ENCODE results near the gene FAF2. TPM values are rescaled to one million over a fixed set of nuclear protein-coding genes. Genes with fewer than 3 reads are reported as not detected.

Gene FAF2
- total RNA-seq, 2 experiments from 2014 or later: 29.9 to 38.7 TPM

DNA sequence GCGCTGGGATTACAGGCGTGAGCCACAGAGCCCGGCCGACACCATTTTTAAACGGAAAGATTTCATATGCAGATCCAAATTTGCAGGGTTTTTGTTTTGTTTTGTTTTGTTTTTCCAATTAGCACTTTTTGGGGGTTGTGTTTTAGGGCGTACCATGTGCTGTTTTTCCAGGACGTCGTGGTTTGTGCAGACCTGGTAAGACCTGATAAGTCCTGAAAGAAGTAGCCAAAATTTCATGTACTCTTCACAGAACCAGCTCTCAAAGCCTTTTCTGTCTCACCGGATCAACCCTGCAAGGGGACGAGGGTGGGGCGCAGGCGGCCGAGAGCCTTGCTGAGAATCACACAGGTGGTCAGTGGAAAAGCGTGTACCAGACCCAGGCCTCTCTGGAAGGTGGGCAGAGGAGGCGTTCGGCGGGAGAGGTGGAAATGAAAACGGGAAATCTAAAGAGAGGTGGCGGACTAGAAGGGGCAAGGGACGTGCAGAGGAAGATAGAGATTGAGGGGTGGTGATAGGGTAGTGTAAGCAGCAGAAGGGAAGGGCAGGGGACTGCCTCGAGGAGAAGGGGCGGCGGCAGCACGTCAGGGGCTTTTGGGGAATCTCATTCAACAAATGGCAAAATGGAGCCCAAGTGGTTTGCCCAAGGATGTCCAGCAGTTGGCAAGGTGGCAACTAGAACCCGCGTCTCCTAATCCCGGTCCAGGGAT, 1.1 kb upstream of the FAF2 start:
- peak; percentile 1 for ATAC-seq
- Mint-ChIP-seq H3K4me3 (peak overlapping the region; percentile 98), H3K27ac (peak overlapping the region; percentile 99)

DNA sequence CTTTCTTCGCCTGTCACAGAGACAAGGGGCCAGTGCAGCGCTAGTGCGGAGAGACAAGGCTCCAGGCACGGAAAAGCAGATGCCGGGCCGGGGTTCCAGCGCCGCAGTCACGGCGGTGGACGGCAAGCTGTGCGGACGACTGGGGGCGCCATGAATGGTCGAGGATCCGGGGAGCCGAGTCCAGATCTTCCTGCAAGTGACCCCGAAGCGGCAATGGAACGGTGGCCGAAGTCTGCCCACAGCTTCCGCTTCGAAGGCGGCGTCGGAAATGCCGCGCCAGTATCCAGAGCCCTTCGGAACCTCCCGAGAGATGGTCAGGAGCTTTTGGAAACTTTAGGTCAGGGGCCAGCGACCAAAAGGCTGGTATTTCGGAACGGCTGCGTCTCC, 601 bp upstream of the FAF2 start:
- H3K27ac Mint-ChIP-seq: peak overlapping the region; percentile 99
- no peak for DNase-seq
- CTCF ChIA-PET: interaction anchor here (0.7 to 4.7 kb wide), 21 partner anchors 8 to 201 kb away, joined by 3 to 30 read pairs (median 7); partner anchors contain the start of genes CLTB, HIGD2A, NOP16 and RNF44
- H3K4me1 Mint-ChIP-seq: peaks cover 32% of the 10 kb centered on the region
- peak overlapping the region; percentile 98 for H3K4me3 Mint-ChIP-seq
- H3K36me3 Mint-ChIP-seq: peaks cover 6% of the 10 kb centered on the region
- peaks cover 2% of the 10 kb centered on the region for H3K27me3 Mint-ChIP-seq
- no peaks in the 10 kb centered on the region for H3K9me3 Mint-ChIP-seq (ENCODE audit: low read depth)
- ATAC-seq: peak; percentile 26

More for the DNA sequence above, 1.1 kb upstream of the FAF2 start:
- Mint-ChIP-seq H3K9me3 (ENCODE audit: low read depth) (no peaks in the 10 kb centered on the region), H3K36me3 (peaks cover 4% of the 10 kb centered on the region), H3K4me1 (peaks cover 29% of the 10 kb centered on the region), H3K27me3 (peaks cover 5% of the 10 kb centered on the region)
- CTCF ChIA-PET: interaction anchor here (0.7 to 4.7 kb wide), 20 partner anchors 8 to 201 kb away, joined by 3 to 30 read pairs (median 8); partner anchors contain the start of genes CLTB, HIGD2A, NOP16 and RNF44
- DNase-seq: peak; percentile 50

DNA sequence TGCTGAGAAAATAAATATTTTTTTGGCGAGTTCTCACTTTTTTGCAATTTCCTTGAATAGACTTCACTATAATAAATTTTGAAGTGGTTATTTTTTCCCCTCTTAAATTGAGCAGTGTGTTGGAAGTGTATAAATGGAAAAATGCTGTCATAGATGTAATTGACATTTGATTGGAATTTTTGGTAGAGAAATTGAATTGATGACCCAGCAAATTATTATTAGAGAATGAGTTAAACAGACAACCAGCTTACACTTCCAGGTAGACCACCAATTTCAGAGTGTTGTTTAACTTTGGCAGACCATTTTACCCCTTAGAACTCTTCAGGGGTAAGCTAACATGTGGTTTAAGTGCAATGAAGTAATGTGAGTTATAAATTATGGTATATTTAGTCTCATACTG, 1.9 kb downstream of the FAF2 start:
- H3K9me3 Mint-ChIP-seq (ENCODE audit: low read depth): no peaks in the 10 kb centered on the region
- peaks cover 2% of the 10 kb centered on the region for H3K27me3 Mint-ChIP-seq
- H3K4me3 Mint-ChIP-seq: no peak overlapping the region
- CTCF ChIA-PET: interaction anchor here (0.7 to 4.7 kb wide), 3 partner anchors 32 to 93 kb away, joined by 3 to 20 read pairs (median 3); no protein-coding TSS in a partner anchor
- no peak overlapping the region for H3K27ac Mint-ChIP-seq
- peaks cover 15% of the 10 kb centered on the region for H3K36me3 Mint-ChIP-seq
- DNase-seq (no peak), ATAC-seq (no peak)
- H3K4me1 Mint-ChIP-seq: peaks cover 37% of the 10 kb centered on the region

DNA sequence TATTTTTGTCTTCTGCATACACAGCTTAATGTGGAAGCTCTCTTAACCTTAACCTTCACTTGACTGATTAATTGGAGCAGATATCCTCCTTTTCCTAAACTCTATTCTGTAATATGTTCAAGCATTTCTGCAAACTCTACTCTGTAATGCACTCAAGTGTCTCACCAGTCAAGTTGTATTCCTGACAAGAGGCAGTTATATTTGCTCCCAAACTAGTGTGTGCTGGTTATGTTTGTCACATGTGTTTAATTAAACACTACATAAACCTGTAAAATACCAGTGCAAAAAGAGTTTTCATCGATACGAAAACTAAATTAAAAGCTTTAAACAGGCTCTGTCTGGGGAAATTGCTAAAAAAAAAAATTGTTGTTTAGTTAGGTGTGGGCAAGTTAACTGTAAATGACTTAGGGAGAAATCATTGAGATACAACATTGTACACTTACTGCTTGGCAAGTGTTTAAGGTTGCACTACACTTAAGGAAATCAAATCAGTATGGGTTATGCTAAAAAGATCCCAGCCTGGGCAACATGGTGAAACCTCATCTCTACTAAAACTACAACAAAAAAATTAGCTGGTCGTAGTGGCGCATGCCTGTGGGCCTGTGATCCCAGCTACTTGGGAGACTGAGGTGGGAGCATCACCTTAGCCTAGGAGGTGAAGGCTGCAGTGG, 6.7 kb downstream of the FAF2 start:
- Mint-ChIP-seq H3K4me3 (no peak overlapping the region), H3K9me3 (ENCODE audit: low read depth) (no peaks in the 10 kb centered on the region), H3K27ac (no peak overlapping the region), H3K4me1 (peaks cover 29% of the 10 kb centered on the region), H3K36me3 (peaks cover 22% of the 10 kb centered on the region), H3K27me3 (no peaks in the 10 kb centered on the region)
- DNase-seq: no peak
- ATAC-seq: no peak
- CTCF ChIA-PET: interaction anchor here (0.7 kb wide), 1 partner anchor 637 kb away, joined by 3 read pairs; no protein-coding TSS in a partner anchor

DNA sequence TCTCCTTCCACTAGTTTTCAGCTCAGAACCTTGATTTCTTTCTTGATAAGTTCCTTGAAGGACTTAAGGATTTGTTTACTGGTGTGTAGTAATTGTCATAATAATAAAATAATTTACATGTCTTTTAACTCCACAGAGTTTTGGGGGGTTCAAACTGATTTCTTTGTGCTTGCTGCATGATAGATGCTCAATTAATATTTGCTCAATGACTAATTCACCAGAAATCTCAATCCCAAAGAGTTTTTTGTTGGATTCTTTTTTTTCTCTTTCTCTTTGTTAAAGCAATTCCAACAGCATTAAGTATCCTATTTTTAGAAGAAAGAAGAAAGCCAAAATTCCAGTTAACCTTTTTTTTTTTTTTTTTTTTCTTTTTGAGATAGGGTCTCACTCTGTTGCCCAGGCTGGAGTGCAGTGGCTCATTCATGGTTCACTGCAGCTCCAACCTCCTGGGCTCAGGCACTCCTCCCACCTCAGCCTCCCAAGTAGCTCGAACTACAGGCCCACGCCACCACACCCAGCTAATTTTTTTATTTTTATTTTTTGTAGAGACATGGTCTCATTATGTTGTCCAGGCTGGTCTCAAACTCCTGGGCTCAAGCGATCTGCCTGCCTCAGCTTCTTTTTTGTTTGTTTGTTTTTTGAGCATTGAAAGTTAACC, 10.8 kb downstream of the FAF2 start:
- CTCF ChIA-PET: no interaction called here
- DNase-seq: no peak
- Mint-ChIP-seq H3K27ac (no peak overlapping the region), H3K4me1 (peaks cover 16% of the 10 kb centered on the region), H3K4me3 (no peak overlapping the region), H3K36me3 (peaks cover 20% of the 10 kb centered on the region), H3K27me3 (no peaks in the 10 kb centered on the region), H3K9me3 (ENCODE audit: low read depth) (no peaks in the 10 kb centered on the region)
- ATAC-seq: no peak

DNA sequence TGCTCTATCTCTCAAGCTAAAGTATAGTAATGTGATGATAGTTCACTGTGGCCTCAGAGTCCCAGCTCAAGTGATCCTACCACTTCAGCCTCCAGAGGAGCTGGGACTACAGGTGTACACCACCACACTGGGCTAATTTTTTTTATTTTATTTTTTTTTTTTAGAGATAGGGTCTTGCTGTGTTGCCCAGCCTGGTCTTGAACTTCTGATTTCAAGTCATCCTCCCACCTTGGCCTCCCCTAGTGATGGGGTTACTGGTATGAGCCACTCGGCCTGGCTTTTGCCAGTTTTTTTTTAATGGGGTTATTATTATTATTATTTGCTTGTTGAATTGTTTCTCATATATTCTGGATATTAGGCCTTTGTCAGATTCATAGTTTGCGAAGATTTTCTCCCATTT, 13.2 kb downstream of the FAF2 start:
- H3K36me3 Mint-ChIP-seq: peaks cover 17% of the 10 kb centered on the region
- H3K9me3 Mint-ChIP-seq (ENCODE audit: low read depth): no peaks in the 10 kb centered on the region
- peaks cover 12% of the 10 kb centered on the region for H3K4me1 Mint-ChIP-seq
- no peaks in the 10 kb centered on the region for H3K27me3 Mint-ChIP-seq
- no peak overlapping the region for H3K27ac Mint-ChIP-seq
- ATAC-seq (no peak), DNase-seq (no peak)
- CTCF ChIA-PET: no interaction called here
- H3K4me3 Mint-ChIP-seq: no peak overlapping the region

DNA sequence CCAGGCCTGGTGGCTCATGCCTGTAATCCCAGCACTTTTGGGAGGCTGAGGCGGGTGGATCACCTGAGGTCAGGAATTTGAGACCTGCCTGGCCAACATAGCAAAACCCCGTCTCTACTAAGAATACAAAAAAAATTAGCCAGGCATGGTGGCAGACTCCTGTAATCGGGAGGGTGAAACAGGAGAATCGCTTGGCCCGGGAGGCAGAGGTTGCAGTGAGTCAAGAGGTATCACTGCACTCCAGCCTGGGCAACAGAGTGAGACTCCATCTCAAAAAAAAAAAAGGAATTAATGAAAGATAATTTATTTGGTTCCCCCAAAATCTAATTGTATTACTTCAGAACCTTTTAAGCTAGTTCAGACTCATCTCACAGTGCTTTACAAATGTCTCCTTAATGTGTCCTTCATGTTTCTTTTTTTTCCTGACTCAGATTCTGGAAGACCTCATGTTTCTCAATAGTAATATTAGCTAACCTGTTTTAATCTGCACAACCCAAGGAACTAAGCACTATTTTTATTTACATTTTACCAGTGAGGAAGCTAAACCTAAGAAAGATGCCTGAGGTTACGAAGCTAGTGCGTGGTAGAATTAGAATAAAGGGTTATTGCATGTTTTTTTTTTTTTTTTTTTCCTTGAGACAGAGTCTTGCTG, 15.1 kb downstream of the FAF2 start:
- no peak for ATAC-seq
- peaks cover 7% of the 10 kb centered on the region for H3K4me1 Mint-ChIP-seq
- no peaks in the 10 kb centered on the region for H3K9me3 Mint-ChIP-seq (ENCODE audit: low read depth)
- no peak for DNase-seq
- CTCF ChIA-PET: interaction anchor here (0.7 kb wide), 1 partner anchor 110 kb away, joined by 7 read pairs; no protein-coding TSS in a partner anchor
- H3K27me3 Mint-ChIP-seq: no peaks in the 10 kb centered on the region
- peaks cover 18% of the 10 kb centered on the region for H3K36me3 Mint-ChIP-seq
- H3K4me3 Mint-ChIP-seq: no peak overlapping the region
- H3K27ac Mint-ChIP-seq: no peak overlapping the region

DNA sequence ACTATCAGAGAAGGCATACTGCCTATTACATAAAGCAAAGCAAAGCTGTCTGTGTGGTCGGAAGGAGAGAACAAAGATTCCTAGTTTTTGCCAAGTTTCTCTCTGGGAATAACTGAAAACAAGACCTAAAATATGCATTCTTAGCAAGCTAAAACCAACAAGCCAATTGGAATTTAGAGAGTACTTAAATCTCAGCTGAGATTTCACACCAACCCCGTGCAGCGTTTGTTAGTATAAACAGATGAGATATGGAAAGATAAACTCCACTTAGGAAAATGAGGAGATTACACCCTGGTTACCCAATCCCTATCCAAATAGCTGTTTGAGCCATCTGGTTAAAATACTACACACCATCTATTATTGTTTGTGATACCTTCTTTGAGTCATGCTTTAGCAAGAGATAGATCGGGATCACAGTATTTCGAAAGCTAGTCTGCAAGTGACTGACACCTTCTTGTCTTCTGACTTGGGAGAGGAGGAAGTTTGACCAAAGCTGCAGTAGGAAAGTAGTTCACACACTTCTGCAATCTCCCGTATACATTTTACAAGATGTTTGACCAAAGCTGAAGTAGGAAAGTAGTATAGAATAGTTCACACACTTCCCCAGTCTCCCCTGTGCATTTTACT, 18.2 kb downstream of the FAF2 start:
- no peaks in the 10 kb centered on the region for H3K27me3 Mint-ChIP-seq
- peaks cover 13% of the 10 kb centered on the region for H3K36me3 Mint-ChIP-seq
- no peak for ATAC-seq
- H3K4me1 Mint-ChIP-seq: no peaks in the 10 kb centered on the region
- H3K4me3 Mint-ChIP-seq: no peak overlapping the region
- no peak overlapping the region for H3K27ac Mint-ChIP-seq
- no peaks in the 10 kb centered on the region for H3K9me3 Mint-ChIP-seq (ENCODE audit: low read depth)
- no peak for DNase-seq
- CTCF ChIA-PET: interaction anchor here (4.2 kb wide), 1 partner anchor 18 kb away, joined by 14 read pairs; the partner anchor contains the start of gene FAF2

DNA sequence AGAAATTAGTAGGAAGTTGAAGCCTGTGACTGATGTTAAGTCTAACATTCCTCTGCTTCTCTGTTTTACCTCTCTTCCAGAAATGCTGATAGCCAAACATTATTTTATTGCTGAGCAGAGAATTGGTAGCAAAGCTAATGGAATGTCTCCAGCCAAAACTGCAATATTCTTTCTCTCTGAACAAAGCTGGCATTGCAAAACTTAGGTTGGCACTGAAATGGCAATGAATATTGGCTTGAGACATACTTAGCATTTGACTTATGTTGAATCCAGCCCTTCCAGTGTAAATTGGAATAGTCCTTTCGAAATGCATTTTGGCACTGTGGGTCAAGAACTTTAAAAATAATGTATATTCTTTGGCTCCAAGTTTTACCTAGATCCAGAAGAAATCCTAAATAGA, 21.1 kb downstream of the FAF2 start:
- DNase-seq (no peak), ATAC-seq (no peak)
- Mint-ChIP-seq H3K4me3 (no peak overlapping the region), H3K27me3 (no peaks in the 10 kb centered on the region), H3K9me3 (ENCODE audit: low read depth) (no peaks in the 10 kb centered on the region), H3K36me3 (peaks cover 21% of the 10 kb centered on the region), H3K4me1 (no peaks in the 10 kb centered on the region), H3K27ac (no peak overlapping the region)
- CTCF ChIA-PET: no interaction called here

DNA sequence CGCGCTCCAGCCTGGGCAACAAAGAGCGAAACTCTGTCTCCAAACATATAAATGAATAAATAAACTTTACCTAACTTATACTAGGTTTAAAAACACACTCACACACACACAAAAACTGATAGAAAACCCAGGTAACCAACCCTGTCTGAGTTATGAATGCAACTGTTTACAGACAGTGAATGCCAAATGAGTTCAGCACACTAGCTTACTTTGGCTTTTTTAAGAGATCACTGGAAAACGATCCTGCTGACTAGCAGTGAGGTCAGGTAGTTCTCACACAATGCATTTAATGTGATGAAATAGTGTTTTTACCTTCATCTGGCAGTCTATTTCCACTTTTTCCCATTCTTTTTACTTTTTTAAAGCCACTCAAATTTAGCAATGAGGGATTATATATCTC, 22.4 kb downstream of the FAF2 start:
- CTCF ChIA-PET: interaction anchor here (1.3 to 1.4 kb wide), 2 partner anchors 11 to 40 kb away, joined by 3 read pairs; no protein-coding TSS in a partner anchor
- H3K4me1 Mint-ChIP-seq: no peaks in the 10 kb centered on the region
- peaks cover 24% of the 10 kb centered on the region for H3K36me3 Mint-ChIP-seq
- DNase-seq: no peak
- ATAC-seq: no peak
- H3K27ac Mint-ChIP-seq: no peak overlapping the region
- no peaks in the 10 kb centered on the region for H3K27me3 Mint-ChIP-seq
- H3K9me3 Mint-ChIP-seq (ENCODE audit: low read depth): no peaks in the 10 kb centered on the region
- H3K4me3 Mint-ChIP-seq: no peak overlapping the region

DNA sequence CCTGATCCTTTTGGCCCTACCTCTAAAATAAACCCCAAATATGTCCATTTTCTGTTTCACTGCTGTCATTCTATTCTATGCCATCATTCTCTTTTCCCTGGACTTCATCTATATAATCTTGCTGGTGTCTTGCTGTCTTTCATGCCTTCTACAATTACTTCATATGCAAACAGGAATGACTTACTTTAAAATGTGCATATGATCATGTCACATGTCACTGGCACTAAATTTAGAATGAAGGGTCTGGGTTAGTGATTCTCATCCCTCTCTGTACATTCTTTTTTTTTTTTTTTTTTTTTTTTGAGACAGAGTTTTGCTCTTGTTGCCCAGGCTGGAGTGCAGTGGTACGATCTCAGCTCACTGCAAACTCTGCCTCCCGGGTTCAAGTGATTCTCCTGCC, 22.9 kb downstream of the FAF2 start:
- no peak overlapping the region for H3K27ac Mint-ChIP-seq
- no peak for ATAC-seq
- no peaks in the 10 kb centered on the region for H3K9me3 Mint-ChIP-seq (ENCODE audit: low read depth)
- H3K4me1 Mint-ChIP-seq: no peaks in the 10 kb centered on the region
- CTCF ChIA-PET: interaction anchor here (1.3 to 1.4 kb wide), 2 partner anchors 11 to 41 kb away, joined by 3 read pairs; no protein-coding TSS in a partner anchor
- DNase-seq: no peak
- H3K36me3 Mint-ChIP-seq: peaks cover 28% of the 10 kb centered on the region
- H3K27me3 Mint-ChIP-seq: no peaks in the 10 kb centered on the region
- H3K4me3 Mint-ChIP-seq: no peak overlapping the region

DNA sequence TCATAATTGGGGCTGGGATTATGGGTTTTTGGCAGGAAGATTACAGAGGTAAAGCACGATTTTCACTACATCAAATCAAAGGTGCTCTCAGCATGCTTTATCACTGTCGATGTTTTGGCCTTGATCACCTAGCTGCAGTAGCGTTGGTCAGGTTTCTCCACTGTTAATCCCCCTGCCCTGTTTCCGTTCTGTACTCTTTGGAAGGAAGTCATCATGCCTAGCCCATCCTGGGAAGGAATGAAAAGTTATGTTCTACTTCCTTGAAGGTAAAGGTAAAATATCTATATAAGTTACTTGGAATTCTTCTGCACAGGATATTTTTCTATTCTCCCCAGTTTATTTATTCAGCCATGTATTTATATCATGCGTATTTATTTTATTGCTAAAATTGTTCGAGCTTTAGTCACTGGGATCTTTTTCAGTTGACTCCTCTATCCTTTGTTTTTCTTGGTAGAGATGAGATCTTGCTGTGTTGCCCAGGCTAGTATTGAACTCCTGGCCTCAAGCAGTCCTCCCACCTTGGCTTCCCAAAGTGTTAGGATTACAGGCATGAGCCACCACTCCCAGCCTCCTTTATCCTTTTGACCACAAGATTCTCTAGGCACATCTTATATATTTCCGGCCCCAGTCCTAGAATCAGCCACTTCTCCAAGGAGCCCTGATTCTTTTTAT, 25.3 kb downstream of the FAF2 start:
- no peak overlapping the region for H3K4me3 Mint-ChIP-seq
- ATAC-seq (no peak), DNase-seq (no peak)
- no peaks in the 10 kb centered on the region for H3K4me1 Mint-ChIP-seq
- H3K27ac Mint-ChIP-seq: no peak overlapping the region
- CTCF ChIA-PET: no interaction called here
- no peaks in the 10 kb centered on the region for H3K9me3 Mint-ChIP-seq (ENCODE audit: low read depth)
- peaks cover 26% of the 10 kb centered on the region for H3K36me3 Mint-ChIP-seq
- no peaks in the 10 kb centered on the region for H3K27me3 Mint-ChIP-seq

Measured in activated CD8-positive, alpha-beta memory T cell treated with anti-CD3 and anti-CD28 coated beads, Interleukin-2, amount 10 ng/mL, durations not matched to agents 7 days and 5 days (primary cell).